HEK293T (cell line): Measurements from ENCODE around the gene BLOC1S1.

Experiments used
- FOXK2 ChIP-seq: fragments of 450-650 bp; IDR thresholded peaks from 2 replicates; pipeline ENCODE4 v1.6.1; 2016; ENCODE audit warnings: mild to moderate bottlenecking
- FOXM1 ChIP-seq: fragments of 450-650 bp; IDR thresholded peaks from 2 replicates; pipeline ENCODE4 v1.6.1; 2017; ENCODE audit warnings: mild to moderate bottlenecking, borderline replicate concordance

- TF ChIP-seq FOXM1 (no peak), FOXK2 (no peak)
Measured at GRCh38 chr12:55767156-55767555, 51.3 kb downstream of the BLOC1S1 start.
